Vagina (tissue), 2 donors: ENCODE results near the gene TMPRSS7. TPM values are rescaled to one million over a fixed set of nuclear protein-coding genes. Genes with fewer than 3 reads are reported as not detected.

ENCODE experiments used
- DNase-seq, 2 donors: peaks; one replicate each; pipeline ENCODE4 v3.0.0-alpha.2; 2017; ENCODE audit errors: extremely low spot score in 2 of 2
- H3K27ac ChIP-seq: fragments of 200-600 bp; sonication (generic); one replicate; pipeline ENCODE4 v1.5.1; 2019
- H3K27me3 ChIP-seq: fragments of 200-600 bp; sonication (generic); one replicate; pipeline ENCODE4 v1.5.1; 2019
- H3K36me3 ChIP-seq, 2 donors: fragments of 200-600 bp; sonication (generic); one replicate each; pipeline ENCODE4 v1.5.1; 2017 to 2019
- H3K4me1 ChIP-seq: fragments of 200-600 bp; sonication (generic); one replicate; pipeline ENCODE4 v1.5.1; 2019
- H3K4me3 ChIP-seq, 2 donors: fragments of 200-600 bp; sonication (generic); 1 replicate in 1 of 2; 2 replicates in 1 of 2; pipeline ENCODE4 v1.5.1; 2016 to 2019
- H3K9me3 ChIP-seq: fragments of 200-600 bp; sonication (generic); one replicate; pipeline ENCODE4 v1.5.1; 2019
- POLR2A ChIP-seq, 2 donors: fragments of 450-650 bp; IDR thresholded peaks; one replicate each; pipeline ENCODE4 v1.6.1; 2017; ENCODE audit warnings: antibody characterized with exemption in 2 of 2, mild to moderate bottlenecking in 2 of 2, moderate library complexity in 2 of 2
- POLR2AphosphoS5 ChIP-seq, 2 donors: sonication (generic); formaldehyde crosslinking; IDR thresholded peaks; one replicate each; pipeline ENCODE4 v1.9.0; 2017; ENCODE audit warnings: antibody characterized with exemption in 2 of 2, mild to moderate bottlenecking in 2 of 2, low read depth in 1 of 2; ENCODE audit not compliant: insufficient read depth in 1 of 2
- intact Hi-C: fragments of 100-400 bp; cut with DNase I; formaldehyde crosslinking; loops from one replicate; pipeline ENCODE4 v1.15.1; 2023
- total RNA-seq: library from RNA; depleted of rRNA; stranded (reverse); fragments of >200 nt; gene quantifications from one replicate; pipeline ENCODE4 v1.2.3, GENCODE V29; 2016
- TF ChIP-seq, protein P1 (sequence below), 3 experiments: fragments of 450-650 bp in 2 of 3; fragments of 200-600 bp in 1 of 3; sonication (generic) in 1 of 3; IDR thresholded peaks; one replicate each; pipeline ENCODE4 v1.5.1; 2017 to 2019; ENCODE audit warnings: antibody characterized with exemption in 3 of 3, mild to moderate bottlenecking in 2 of 3, moderate library complexity in 2 of 3

TMPRSS7 gene
- total RNA-seq, 1 donor from 2014 or later = not detected

DNA sequence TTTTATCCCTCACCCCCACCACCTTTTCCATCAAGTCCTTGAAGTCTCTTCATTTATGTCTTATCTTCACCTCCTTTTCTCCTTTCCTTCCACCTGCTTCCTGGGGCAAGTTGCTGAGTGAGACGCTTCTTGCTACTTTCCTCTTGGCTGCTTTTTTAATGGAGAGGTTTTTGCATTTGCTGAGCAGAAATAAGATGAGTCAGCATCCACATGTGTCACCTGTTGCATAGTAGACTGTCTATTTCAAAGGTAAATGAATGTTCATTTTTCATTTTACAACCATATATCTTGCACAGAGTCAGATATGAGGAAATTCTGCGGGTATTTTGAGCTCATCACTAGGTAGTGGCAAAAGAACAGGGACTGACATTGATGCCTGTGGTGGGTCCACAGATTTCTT, 70.2 kb downstream of the TMPRSS7 start:
- Histone ChIP-seq H3K27me3 (no peaks in the 10 kb centered on the region), H3K4me1 (no peaks in the 10 kb centered on the region), H3K4me3 (no peak overlapping the region), H3K27ac (no peak overlapping the region), H3K36me3 (no peaks in the 10 kb centered on the region), H3K9me3 (no peaks in the 10 kb centered on the region)
- TF ChIP-seq POLR2AphosphoS5 (IDR thresholded peaks at IDR 0.05; ENCODE audit: insufficient read depth in 1 of 2, low read depth in 1 of 2) (no peak), POLR2A (IDR thresholded peaks at IDR 0.05) (no peak)
- TF ChIP-seq, protein P1, sequence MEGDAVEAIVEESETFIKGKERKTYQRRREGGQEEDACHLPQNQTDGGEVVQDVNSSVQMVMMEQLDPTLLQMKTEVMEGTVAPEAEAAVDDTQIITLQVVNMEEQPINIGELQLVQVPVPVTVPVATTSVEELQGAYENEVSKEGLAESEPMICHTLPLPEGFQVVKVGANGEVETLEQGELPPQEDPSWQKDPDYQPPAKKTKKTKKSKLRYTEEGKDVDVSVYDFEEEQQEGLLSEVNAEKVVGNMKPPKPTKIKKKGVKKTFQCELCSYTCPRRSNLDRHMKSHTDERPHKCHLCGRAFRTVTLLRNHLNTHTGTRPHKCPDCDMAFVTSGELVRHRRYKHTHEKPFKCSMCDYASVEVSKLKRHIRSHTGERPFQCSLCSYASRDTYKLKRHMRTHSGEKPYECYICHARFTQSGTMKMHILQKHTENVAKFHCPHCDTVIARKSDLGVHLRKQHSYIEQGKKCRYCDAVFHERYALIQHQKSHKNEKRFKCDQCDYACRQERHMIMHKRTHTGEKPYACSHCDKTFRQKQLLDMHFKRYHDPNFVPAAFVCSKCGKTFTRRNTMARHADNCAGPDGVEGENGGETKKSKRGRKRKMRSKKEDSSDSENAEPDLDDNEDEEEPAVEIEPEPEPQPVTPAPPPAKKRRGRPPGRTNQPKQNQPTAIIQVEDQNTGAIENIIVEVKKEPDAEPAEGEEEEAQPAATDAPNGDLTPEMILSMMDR (IDR thresholded peaks at IDR 0.05) = no peak
- intact Hi-C loops = no loop called here
- no peak for DNase-seq

DNA sequence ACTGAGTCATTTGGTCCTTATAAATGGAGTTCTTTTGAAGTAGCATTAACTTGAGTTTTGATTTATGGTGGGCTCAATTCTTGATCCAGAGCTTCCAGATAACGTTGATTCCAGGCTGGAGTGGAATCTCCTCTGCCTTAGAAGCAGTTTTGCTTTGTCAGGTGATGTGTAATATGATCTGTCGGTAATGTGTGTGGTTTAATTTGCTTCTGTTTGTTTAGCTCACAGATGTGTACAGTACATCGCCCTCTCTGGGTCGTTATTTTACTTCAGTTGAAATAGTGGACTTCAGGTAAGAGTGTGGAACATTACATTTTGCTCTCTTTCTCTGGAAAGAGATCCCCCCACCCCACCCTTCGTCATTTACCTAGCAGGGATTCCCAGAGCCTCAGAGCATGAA, 74.8 kb downstream of the TMPRSS7 start:
- no peak for DNase-seq
- no peaks in the 10 kb centered on the region for H3K36me3 ChIP-seq
- intact Hi-C loops = no loop called here
- H3K4me3 ChIP-seq = no peak overlapping the region
- no peaks in the 10 kb centered on the region for H3K27me3 ChIP-seq
- H3K4me1 ChIP-seq = no peaks in the 10 kb centered on the region
- H3K9me3 ChIP-seq = no peaks in the 10 kb centered on the region
- H3K27ac ChIP-seq = no peak overlapping the region
- TF ChIP-seq, protein P1 (IDR thresholded peaks at IDR 0.05) = no peak
- TF ChIP-seq POLR2A (IDR thresholded peaks at IDR 0.05) (no peak), POLR2AphosphoS5 (IDR thresholded peaks at IDR 0.05; ENCODE audit: insufficient read depth in 1 of 2, low read depth in 1 of 2) (no peak)

DNA sequence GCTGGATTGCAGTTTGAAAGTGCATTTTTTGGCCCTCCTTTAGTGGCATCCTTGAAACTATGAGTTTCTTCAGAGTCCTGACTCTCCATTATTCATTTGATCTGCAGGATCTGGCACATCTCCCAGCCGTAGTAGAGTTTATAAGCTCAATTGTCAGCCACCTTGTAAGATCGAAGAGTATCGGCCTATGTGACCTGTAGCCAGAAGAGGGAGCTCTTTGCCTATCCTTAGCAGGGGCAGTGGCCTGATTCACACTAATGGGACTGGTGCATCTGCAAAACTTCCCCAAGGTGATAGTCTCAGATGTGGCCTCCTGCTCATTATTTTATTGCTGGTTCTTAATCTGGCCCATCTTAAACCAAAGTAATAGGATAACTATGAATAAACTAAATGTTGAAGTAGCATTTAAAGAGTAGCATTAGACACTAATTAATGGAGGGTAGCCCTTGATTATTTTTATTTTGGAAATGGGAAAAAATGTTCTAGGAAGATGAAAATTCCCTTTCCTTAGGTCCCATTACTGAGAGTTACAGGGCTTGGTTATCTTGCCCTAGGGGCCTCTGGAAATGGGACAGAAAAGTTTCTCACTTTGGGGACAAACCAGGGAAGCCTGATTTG, 77.4 kb downstream of the TMPRSS7 start:
- no peak overlapping the region for H3K27ac ChIP-seq
- no peaks in the 10 kb centered on the region for H3K9me3 ChIP-seq
- no peaks in the 10 kb centered on the region for H3K4me1 ChIP-seq
- no peak for DNase-seq
- H3K4me3 ChIP-seq = no peak overlapping the region
- H3K36me3 ChIP-seq = no peaks in the 10 kb centered on the region
- intact Hi-C loops = no loop called here
- TF ChIP-seq POLR2AphosphoS5 (IDR thresholded peaks at IDR 0.05; ENCODE audit: insufficient read depth in 1 of 2, low read depth in 1 of 2) = no peak
- TF ChIP-seq, protein P1 (IDR thresholded peaks at IDR 0.05) = peak in 2 of 3 experiments; percentile 26 to 33
- no peak for TF ChIP-seq POLR2A (IDR thresholded peaks at IDR 0.05)
- no peaks in the 10 kb centered on the region for H3K27me3 ChIP-seq

DNA sequence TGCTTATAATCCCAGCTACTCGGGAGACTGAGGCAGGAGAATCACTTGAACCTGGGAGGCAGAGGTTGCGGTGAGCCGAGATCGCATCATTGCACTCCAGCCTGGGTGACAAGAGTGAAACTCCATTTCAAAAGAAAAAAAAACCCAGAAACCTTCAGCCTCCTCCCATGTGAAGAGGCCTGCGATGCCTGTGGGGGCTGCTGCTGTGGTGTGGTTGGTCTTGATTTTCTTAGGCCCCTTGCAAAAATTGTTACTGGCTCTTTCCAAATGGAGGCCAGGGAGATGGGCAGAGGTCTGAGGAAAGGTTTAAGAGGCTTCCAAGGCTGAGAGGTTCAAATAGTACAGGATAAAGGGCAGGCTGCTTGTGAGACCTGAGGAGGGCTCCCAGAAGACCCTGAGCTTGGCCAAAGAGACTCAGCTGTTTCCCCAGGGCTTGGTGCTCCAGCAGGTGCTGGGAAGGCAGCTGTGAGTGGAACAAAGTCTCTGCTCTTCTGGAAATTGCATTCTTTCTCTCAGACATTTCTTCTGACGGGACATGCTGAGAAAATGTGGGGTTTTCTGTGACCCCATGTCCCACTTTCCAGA, 80.1 kb downstream of the TMPRSS7 start:
- no peak overlapping the region for H3K27ac ChIP-seq
- H3K27me3 ChIP-seq = no peaks in the 10 kb centered on the region
- TF ChIP-seq POLR2A (IDR thresholded peaks at IDR 0.05) = no peak
- TF ChIP-seq, protein P1 (IDR thresholded peaks at IDR 0.05) = no peak
- TF ChIP-seq POLR2AphosphoS5 (IDR thresholded peaks at IDR 0.05; ENCODE audit: insufficient read depth in 1 of 2, low read depth in 1 of 2) = no peak
- intact Hi-C loops = no loop called here
- DNase-seq = no peak
- H3K9me3 ChIP-seq = no peaks in the 10 kb centered on the region
- H3K36me3 ChIP-seq = no peaks in the 10 kb centered on the region
- no peak overlapping the region for H3K4me3 ChIP-seq
- H3K4me1 ChIP-seq = no peaks in the 10 kb centered on the region

DNA sequence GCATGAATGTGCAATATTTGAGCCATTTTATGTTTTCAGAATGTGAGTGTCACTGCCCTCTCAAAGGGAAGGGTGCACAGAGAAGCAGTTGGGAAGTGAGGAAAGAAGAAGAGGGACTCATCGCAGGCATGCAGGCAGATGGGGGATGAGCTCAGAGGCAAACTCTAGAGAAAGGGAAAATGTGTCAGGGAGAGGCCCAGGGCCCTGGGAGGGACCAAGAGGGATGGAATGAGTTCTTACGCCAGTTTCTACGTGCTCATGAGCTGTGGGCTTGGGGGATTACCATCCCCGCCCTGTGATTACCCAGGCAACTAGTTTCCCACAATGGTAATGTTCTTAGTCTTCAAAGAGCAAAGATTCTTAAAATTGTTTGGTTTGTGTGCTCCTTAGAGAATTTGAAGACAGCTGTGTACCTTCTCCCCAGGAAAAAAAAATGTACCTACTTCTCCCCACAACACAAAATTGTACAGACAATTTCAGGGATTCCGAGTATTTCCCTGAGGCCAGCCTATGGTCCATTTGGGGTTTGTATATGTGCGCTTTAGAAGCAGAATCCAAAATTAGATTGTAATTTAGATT, 80.7 kb downstream of the TMPRSS7 start:
- no peaks in the 10 kb centered on the region for H3K4me1 ChIP-seq
- TF ChIP-seq, protein P1 (IDR thresholded peaks at IDR 0.05) = no peak
- TF ChIP-seq POLR2A (IDR thresholded peaks at IDR 0.05) (no peak), POLR2AphosphoS5 (IDR thresholded peaks at IDR 0.05; ENCODE audit: insufficient read depth in 1 of 2, low read depth in 1 of 2) (no peak)

More for the DNA sequence above, 80.7 kb downstream of the TMPRSS7 start:
- Histone ChIP-seq H3K27ac (no peak overlapping the region), H3K36me3 (no peaks in the 10 kb centered on the region), H3K4me3 (no peak overlapping the region), H3K27me3 (no peaks in the 10 kb centered on the region), H3K9me3 (no peaks in the 10 kb centered on the region)
- DNase-seq = no peak
- intact Hi-C loops = no loop called here
